ENCODE measurements around the gene ENG.

- TF ChIP-seq POLR2AphosphoS5 (IDR thresholded peaks at IDR 0.05): no peak
- TF ChIP-seq EP300 (IDR thresholded peaks at IDR 0.05): no peak
- no peak for TF ChIP-seq CTCF (IDR thresholded peaks at IDR 0.05)
- no peak for TF ChIP-seq POLR2A (IDR thresholded peaks at IDR 0.05)
Observed at GRCh38 chr9:127855522-127855921, 1.1 kb upstream of the ENG start.

All from stomach (tissue), 4 donors.